ENCODE measurements around the gene SGCE. TPM values are rescaled to one million over a fixed set of nuclear protein-coding genes. Genes with fewer than 3 reads are reported as not detected.

SGCE gene
- total RNA-seq, 1 donor from 2014 or later = 58.1 TPM

DNA sequence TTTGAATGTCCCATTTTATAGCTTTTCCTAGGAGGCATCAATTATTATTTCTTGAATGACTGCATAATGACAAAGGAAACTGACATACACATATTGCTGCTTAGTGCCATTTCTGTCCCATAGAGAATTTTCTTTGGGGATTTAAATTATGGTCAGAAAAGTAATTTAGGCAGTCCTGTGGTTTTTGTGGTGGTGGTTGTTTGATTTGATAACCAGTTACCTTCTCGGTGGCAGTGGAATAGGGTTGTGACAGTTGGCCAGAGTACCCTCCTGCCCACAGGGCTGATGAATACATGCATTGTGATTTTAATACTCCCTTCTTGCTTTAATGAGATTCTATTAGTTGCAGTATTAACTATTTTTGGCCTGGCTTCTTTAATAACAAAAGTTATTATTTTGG lies 6.6 kb upstream of the SGCE start:
- DNase-seq (ENCODE audit: low spot score) = no peak

DNA sequence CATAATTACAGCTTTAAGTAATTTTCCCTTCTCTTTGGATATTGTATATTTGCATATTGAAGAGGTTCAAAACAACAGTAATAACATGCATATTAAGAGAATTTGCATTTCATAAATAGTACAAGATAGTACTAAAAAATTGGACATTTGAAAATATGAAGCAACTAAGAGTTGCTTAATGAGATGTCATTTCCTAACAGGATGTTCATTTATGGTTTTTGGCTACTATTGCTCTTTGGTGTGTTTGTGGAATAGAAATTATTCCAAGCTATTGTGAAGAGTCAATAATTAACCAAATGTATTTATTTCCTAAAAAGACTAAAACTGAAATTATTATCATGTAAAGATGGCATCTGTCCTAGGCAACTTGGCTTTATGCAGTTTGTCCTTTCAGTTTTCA lies 4.1 kb upstream of the SGCE start:
- DNase-seq (ENCODE audit: low spot score) = no peak

- DNase-seq (ENCODE audit: low spot score) = no peak
Observed at GRCh38 chr7:94658826-94659225, 2.9 kb upstream of the SGCE start.

- peak; percentile 93 for DNase-seq (ENCODE audit: low spot score)
Observed at GRCh38 chr7:94657771-94658693, 2.1 kb upstream of the SGCE start.

- DNase-seq (ENCODE audit: low spot score) = no peak
Observed at GRCh38 chr7:94656925-94657731, 1.2 kb upstream of the SGCE start.

DNA sequence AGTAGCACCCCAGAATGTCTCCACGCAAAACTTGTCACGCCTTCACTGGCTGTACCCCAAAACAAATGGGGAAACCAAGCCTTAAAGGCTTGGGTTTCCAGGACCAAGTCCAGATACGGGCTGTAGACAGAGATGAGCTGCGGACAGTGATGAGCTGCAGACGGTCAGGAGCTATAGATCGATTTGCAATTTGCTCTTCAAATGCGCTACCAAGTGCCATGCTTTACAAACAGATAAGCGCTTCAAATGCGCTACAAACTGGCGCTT lies 658 bp upstream of the SGCE start:
- no peak for DNase-seq (ENCODE audit: low spot score)

DNA sequence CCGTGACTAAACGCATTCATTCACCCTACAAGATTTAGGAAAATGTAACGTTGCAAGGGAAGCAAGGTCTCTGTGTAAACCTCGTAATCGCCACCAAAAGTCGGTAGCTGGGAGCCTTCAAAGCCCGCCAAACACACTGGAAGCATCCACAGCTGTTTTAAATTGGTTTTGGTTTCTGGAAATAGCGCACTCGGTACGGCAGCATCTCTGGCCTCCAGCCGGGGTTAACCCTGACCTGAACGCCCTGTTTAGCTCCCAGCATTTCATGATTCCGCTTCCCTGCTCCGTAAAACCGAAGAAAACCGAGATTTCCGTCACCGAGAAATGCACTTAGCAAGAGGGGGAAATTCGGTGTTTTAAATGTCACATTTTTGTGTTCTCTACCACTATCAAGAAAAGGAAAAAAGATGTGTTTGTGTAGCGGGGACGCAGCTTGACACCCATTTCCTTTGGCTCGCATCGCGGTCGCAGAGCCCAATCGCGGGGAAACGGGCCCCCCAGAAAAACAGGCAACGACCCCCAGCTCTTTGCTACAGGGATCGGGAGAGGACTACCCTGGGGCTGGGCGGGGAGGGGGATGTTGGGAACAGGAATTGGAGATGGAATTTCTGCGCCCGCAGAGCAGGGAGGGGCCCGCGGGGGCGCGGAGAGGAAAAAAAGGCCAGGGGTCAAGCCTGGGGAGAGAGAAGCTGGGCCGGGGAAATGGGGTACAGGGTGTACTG lies 646 bp downstream of the SGCE start:
- DNase-seq (ENCODE audit: low spot score) = no peak

GRCh38 chr7:94654783-94655125 lies 1.2 kb downstream of the SGCE start:
- DNase-seq (ENCODE audit: low spot score) = no peak

DNA sequence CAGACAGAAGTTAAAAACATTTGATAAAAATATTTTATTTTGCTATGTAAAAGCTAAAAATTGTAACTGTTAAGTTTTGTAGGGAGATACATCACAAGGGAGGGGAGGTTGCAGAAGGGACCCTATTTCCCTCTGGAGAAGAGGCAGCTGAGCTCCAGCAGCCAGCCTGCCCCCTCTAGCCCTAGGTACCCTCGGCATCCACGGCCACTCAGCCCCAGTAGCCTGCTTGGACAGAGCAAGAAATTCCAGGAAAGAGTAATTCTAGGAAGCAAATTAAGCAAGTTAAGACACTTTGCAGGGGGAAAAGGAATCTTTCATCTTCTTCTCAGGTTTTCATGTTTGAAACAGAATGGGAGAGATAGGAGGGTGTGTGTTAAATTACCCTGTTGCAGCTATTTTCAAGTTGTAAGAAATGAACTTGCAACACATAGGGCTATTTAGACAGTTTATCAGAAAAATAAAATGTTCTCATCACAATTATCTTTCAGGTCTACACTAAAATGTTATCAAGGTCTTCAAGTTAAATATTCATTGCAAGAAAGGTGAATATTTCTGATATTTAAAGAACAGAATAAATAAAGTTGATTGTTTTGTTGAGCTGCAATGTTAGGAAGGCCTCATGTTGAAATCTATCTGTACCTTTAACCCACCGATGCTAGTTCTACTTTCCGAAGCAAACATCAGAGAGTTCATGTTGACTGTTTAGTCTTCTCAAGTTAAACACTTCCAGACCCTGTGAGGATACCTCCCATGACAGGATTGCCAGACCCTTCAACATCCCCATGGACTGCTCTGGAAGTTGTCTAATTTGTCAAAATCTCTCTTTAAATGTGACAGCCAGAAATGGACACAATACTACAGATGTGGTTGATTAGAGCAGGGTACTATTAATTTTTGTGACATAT lies 5.5 kb downstream of the SGCE start:
- DNase-seq (ENCODE audit: low spot score) = no peak

DNA sequence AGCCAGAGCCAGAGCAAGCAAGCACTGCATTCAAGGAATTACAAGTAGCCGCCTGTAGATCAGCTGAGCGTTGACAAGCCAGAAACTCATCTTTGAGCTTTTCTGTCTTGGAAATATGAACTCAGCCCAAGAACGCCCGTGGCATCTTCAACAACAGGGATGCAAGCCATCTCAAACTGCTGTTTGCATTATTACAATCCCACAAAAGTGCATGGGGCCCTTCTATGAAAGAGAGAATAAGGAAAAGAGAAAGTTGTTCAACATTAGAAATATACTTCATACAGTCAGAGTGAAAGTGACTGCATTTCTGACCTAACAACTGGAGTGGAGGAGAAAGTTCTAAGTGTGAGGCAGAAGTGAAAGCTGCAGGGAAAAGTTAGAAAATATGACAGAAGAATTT lies 6.5 kb downstream of the SGCE start:
- DNase-seq (ENCODE audit: low spot score) = no peak

DNA sequence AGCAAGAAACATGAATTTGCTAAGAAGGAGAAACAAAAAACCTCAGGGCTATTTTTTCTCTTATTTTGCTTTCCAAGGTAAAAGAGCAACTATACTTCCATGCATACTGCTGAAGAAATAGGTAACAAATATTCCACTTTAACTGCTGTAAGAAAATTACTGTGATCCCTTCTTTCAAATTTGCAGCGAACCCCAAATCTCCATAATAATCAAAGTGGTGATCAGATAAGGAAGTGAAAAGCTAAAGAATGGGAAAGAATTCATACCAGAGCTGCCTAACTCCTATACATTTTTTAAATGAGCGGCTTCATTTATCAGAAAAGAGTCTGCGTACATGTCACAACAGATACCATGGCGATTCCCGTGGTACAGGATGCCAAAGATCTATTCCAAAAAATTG lies 7.2 kb downstream of the SGCE start:
- DNase-seq (ENCODE audit: low spot score) = no peak

- no peak for DNase-seq (ENCODE audit: low spot score)
Observed at GRCh38 chr7:94647295-94647694, 8.6 kb downstream of the SGCE start.

GRCh38 chr7:94643771-94644545 lies 12.0 kb downstream of the SGCE start:
- no peak for DNase-seq (ENCODE audit: low spot score)

DNA sequence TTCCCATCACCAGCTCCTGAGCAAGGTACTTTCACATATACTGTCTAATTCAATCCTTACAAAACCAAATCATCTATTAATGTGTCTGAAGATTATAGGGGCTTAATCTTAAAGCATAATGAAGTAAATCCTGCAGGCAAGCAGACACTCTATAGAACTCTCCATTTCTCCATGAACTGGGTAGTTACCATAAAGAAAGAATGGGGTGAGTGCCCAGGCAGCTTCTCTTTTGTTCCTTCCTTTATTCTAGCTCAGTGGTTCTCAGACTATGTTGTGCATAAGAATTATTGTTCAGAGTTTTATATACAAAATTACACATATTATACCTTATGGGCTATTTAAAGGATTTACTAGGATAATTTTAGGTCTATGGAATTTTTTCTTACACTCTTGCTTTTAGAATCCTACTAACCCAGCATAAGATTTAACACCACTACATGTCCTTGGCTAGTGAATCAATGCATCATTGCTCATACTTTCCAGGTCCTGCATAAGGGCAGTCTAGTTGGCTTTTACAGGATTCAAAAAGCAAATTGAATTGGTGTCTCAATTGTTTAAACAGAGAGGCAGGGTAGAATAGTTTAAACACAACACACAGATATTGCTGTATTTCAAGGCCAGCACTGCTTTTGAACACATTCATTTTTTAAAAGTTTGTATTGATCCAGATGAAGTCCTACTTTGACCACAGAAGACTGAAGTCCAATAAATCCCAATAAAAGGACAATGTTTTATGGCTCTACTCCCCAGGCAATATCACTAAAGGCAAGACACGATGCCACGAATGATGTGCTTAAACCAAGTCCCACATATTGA lies 12.9 kb downstream of the SGCE start:
- no peak for DNase-seq (ENCODE audit: low spot score)

DNA sequence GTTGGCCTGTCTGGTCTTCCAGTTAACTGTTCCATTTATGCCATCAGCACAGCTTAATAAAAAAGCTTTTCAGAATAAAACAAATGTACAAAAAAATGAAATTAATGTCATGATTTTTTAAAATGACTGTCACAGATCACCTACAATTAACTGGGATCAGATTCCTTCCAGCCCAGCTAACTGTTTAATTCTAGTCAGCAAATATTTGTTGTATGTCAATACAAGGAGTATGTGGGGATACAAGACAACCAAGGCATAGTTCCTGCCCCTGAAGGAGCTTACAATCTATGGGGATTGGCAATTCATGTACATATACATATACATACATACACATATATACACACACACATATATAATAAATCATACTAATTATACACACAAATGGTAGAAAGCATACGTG lies 16.5 kb downstream of the SGCE start:
- no peak for DNase-seq (ENCODE audit: low spot score)

DNA sequence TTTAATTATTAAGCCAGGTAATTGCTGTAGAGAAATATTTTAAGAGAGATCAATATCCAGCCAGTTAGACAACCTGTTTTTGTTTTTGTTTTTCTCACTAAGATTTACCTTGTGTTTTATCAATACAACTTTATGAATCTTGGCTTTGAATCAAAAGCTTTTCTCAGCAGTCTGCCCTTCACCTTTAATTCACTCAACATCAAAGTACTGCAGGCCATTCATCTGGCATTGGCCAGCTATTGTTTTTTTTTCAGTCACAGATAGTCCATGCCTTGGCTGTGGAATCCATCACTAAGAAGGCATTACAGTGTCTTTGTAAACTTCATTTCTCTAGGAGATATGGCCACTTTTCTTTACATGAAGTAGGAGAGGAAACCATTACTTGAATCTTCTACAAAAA lies 20.2 kb downstream of the SGCE start:
- DNase-seq (ENCODE audit: low spot score) = no peak

DNA sequence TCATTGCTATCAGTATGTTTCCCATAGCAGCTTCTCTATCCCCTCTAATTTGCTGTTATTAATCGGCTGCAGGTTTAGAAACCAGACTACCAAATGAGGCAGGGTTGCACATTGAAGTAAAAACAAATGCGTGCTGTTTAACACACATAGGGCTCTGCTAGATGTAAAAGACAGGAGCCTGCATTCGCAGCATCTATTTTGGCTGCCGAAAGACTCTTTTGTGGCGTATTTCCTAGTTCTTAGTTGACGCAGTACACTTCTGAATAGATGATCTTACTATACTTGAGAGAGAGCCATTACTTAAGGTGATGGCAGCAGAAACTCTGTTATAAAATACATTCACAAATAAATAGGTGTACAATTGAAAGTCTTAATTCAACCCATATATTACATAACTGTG lies 21.4 kb downstream of the SGCE start:
- DNase-seq (ENCODE audit: low spot score) = no peak

- no peak for DNase-seq (ENCODE audit: low spot score)
Observed at GRCh38 chr7:94633687-94634086, 22.2 kb downstream of the SGCE start.

- no peak for DNase-seq (ENCODE audit: low spot score)
Observed at GRCh38 chr7:94633014-94633341, 23.0 kb downstream of the SGCE start.
